Stimulated activated CD4-positive, alpha-beta T cell treated with anti-CD3 and anti-CD28 coated beads, Interleukin-1b, Interleukin-23, amount 100 ng/mL, for 1 hour (primary cell): ENCODE results near the gene RPL18.
A peak's percentile ranks its signal among the peaks of the same experiment; 100 is the strongest.

Experiments used
- DNase-seq, 2 donors: peaks; one replicate each; pipeline ENCODE4 v3.0.0-alpha.2; 2020; ENCODE audit warnings: low read depth in 2 of 2

Gene RPL18

DNA sequence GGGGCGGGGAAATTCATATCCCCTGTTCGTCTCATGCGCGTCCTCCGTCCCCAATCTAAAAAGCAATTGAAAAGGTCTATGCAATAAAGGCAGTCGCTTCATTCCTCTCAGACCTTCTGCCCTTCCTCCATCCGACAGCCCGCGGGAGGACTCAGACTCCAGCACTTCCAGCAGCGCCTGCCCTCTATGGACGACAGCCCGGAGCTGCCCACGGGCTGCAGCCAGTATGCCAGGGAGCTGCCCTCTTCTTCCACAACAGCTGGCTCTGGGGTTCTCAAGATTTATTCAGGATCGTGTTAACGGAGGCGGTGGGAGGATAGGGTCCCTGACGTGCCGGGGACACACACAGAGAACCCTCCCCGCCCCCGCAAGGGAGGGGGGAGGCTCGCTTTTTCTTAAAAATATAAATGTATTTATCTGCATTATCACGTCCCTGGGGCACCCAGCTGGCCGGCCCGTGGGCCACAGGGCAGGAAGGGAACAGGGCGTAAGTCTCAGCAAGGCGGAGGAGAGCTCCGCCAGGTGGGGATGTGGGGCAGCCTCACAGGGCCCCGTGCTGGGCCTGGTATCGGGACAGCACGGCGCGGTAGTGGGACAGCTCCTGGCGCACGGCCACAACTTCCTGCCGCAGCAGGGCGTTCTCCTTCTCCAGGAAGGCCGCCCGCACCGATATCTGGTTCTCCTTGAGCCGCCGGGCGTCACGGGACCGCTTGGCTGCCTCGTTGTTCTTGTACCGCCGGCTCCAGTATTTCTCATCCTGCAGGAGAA lies 11.5 kb upstream of the RPL18 start:
- no peak for DNase-seq

DNA sequence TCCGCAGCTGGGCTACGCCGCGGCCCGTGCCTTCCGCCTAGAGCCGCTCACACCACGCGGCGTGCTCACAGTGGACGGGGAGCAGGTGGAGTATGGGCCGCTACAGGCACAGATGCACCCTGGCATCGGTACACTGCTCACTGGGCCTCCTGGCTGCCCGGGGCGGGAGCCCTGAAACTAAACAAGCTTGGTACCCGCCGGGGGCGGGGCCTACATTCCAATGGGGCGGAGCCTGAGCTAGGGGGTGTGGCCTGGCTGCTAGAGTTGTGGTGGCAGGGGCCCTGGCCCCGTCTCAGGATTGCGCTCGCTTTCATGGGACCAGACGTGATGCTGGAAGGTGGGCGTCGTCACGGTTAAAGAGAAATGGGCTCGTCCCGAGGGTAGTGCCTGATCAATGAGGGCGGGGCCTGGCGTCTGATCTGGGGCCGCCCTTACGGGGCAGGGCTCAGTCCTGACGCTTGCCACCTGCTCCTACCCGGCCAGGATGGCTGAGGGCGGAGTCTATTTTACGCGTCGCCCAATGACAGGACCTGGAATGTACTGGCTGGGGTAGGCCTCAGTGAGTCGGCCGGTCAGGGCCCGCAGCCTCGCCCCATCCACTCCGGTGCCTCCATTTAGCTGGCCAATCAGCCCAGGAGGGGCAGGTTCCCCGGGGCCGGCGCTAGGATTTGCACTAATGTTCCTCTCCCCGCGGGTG lies 10.8 kb upstream of the RPL18 start:
- DNase-seq, result no peak

DNA sequence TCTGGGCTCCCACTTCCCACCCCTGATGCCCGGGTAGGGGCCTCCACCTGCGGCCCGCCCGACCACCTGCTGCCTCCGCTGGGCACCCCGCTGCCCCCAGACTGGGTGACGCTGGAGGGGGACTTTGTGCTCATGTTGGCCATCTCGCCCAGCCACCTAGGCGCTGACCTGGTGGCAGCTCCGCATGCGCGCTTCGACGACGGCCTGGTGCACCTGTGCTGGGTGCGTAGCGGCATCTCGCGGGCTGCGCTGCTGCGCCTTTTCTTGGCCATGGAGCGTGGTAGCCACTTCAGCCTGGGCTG lies 10.3 kb upstream of the RPL18 start:
- DNase-seq, result no peak

DNA sequence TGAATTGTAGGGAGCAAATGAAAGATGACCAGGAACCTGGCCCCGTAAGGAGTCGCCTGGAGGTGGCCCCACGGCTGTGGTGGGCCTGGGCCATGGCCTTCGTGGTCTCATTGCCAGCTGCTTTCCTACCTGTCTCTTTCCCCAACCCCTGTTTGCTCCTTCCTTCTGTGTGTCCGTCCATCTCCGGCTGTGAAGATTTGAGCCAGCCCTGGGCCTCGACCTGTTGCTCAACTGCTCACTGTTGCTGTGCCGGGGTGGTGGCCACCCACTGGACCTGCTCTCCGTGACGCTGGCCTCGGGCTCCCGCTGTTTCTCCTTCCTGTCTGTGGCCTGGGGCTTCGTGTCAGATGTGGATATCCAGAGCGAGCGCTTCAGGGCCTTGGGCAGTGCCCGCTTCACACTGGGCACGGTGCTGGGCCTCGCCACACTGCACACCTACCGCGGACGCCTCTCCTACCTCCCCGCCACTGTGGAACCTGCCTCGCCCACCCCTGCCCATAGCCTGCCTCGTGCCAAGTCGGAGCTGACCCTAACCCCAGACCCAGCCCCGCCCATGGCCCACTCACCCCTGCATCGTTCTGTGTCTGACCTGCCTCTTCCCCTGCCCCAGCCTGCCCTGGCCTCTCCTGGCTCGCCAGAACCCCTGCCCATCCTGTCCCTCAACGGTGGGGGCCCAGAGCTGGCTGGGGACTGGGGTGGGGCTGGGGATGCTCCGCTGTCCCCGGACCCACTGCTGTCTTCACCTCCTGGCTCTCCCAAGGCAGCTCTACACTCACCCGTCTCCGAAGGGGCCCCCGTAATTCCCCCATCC lies 9.7 kb upstream of the RPL18 start:
- no peak for DNase-seq

DNA sequence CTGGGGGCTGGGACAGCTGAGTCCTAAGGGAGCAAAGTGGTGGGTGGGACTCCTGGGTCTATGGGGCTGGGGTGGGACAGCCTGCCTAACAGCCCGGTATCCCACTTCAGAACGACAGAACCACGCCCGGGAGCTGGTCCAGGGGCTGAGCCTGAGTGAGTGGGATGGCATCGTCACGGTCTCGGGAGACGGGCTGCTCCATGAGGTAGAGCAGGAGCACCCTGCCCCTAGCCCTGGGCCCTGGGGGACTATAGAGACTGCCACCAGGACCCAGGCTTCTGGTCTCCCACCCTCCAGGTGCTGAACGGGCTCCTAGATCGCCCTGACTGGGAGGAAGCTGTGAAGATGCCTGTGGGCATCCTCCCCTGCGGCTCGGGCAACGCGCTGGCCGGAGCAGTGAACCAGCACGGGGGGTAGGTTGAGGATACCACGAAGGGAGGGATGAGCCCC lies 8.9 kb upstream of the RPL18 start:
- no peak for DNase-seq

DNA sequence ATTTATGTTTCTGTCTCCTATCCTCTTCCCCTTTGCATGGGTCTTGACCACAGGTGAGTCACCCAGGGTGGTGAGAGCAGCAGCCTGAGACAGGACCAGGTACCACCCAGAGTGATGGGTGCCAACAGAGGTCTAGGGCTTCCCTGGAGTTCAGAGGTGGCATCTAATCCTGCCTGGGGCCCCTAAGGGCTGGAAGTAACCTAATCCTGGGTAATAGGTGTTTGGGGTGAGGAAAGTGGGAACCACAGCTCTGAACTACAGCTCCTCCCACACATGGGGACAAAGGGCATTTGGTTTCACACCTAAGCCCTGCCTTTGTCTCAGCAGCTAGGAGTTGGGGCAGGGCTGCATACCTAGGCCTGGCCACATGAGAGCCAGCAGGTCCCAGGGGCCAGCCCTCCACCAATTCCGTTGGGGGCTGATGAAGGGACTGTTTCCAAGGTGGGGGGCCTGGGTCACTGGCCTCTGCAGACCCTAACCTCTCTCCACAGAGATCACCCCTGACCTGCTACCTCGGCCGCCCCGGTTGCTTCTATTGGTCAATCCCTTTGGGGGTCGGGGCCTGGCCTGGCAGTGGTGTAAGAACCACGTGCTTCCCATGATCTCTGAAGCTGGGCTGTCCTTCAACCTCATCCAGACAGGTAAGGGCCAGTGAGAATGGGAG lies 8.4 kb upstream of the RPL18 start:
- DNase-seq, result no peak

DNA sequence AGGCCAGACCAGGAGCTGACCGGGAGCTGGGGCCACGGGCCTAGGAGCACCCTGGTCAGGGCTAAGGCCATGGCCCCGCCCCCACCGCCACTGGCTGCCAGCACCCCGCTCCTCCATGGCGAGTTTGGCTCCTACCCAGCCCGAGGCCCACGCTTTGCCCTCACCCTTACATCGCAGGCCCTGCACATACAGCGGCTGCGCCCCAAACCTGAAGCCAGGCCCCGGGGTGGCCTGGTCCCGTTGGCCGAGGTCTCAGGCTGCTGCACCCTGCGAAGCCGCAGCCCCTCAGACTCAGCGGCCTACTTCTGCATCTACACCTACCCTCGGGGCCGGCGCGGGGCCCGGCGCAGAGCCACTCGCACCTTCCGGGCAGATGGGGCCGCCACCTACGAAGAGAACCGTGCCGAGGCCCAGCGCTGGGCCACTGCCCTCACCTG lies 6.9 kb upstream of the RPL18 start:
- no peak for DNase-seq

DNA sequence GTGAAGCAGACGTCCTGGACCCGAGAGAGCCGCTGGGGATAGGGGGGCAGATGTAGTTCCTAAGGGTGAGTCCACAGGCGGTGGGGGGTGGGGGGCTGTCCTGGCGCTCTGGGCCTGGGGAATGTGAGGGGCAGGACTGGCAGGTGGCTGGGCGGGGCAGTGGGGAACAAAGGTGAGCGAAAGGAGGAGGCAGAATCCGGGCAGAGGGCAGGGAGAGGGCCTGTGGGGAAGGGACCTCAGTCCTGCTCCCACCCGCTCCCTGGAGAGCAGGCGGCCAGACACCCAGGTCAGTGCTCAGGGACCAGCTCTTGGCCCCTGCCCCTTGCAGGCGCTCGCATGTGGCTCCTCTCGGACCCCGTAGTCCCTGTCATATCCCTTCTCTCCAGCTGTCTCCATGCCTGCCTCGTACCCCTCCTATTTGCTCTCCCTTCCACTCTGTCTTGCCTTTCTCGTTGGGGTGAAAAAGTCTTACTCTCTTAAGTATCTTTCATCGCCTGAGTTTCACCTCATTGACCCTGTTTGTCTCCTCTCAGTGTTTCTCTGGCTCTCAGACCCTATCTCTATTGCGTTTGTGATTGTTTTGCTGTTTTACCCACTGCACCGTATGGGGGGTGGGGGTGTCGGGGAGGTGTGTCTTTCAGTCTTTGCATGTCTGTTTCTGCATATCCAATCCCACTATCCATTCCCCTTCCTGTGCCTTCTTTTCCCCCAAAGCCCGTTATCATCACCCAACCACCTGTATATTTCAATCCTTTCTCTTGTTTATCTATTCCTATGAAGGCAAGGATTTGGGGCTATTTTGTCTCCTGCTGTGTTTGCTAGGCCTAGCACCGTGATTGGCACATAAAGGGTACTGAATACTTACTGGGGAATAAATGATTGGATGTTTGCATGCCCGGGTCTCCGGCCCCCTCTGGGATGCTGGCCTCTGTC lies 6.1 kb upstream of the RPL18 start:
- no peak for DNase-seq

DNA sequence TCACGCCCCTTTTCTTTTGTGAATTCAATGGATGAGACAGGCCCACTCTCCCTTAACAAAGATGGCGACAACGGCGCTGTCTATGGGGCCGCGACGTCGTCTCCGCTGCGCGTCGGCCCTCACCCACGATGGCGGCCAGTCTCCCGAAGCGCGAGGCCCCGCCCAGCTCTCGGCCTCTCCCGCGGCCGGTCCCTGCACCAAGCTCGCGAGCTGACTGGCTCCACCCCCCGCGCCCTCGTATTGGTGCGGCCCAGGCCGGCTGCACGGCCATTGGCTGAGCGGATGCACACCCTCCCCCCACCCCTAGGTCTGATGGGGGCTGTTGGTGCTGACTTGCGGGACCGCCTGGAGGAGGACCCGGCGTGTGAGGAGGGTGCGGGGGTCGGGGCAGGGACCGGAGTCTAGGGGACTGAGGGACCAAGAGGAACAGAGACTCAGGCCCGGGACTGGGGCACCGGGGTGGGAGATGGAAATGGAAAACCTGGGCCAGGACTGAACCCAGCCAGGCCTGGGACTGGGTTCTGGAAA lies 5.2 kb upstream of the RPL18 start:
- DNase-seq, result peak; percentile 89 to 94

DNA sequence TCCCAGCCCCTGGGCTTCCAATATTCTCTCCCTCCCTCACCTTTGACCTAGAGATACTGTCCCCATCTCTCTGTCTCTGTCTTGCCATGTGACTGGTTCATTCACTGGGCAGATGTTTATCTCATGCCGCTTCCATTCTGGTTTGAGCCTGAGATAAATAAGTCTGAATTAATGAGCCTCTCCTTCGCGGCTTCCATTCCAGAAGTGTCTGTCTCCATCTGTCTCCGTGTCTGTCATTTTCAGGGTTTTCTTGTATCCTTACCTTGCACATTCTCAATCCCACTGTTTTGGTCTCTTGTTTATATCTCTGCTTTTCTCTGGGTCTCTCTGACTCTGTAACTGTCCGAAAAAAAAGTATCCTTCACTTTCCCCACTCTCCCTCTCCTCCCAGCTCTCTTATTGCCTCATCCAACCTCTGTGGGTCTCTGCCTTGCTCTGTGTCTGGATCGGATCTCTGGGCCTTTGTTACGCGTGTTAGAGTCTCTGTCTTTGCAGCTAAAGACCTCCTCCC lies 4.6 kb upstream of the RPL18 start:
- DNase-seq, result no peak

DNA sequence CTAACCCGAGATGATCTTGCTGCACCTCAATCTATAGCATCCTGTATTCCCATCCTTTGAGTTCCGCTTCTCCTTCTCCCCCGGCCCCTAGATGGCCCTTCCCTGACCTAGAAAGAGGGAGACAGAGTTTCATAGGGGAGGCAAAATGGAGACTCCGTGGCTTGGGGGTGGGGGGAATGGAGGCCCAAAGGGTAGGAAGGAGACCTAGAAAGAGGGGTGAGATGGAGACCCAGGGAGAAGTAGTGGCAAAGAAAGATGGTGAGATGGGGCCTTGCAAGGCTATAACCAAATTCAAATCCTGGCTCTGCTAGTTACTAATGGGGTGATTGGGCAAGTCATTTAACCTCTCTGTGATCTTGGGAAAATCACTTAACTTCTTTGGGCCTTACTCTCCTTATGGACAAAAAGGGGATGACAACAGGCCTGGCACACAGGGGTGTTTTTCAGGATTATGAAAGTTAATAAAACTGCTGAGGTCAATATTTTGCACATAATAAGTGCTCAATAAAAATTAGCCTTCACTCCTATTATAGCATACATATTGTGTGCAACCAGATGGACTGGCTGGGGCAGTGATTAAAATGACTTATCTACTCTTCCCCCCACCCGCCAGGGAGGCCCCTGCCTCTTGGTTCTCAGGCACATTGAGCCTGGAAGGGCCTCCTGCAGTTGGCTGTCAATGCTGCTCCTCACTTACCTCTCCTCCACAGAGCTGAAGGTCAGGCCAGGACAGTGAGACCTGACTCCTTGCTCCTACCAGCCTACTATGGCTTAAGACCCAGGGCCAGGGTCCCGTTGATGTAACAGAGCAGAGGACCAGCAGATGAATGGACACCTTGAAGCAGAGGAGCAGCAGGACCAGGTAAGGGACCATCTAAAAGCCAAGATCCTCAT lies 961 bp upstream of the RPL18 start:
- DNase-seq, result no peak

DNA sequence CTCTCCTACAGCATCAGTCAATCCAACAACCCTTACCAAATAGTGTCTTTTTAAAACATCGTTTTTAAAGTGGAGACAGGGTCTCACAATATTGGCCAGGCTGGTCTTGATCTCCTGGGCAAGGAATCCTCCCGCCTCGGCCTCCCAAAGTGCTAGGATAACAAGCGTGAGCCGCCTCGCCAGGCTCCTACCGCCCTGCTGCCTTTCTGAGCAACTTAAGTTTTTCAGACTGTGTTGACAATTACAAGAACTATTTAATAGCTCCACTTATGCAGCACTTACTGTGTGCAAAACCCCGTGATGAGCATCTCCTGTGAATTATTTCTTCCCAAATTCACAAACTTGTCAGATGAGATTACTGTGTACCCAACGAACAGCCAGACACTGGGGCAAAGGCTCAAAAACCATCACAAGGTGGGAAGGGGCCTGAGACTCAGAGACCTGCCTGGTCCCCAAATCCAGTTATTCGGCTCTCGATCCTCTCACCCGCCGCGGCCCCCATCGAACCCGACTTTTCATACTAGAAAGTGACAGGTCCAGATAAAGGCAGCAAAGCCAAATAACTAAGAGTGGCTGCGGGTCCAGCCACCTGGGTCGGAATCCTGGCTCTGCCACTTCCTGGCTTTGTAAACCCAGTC lies 581 bp downstream of the RPL18 start:
- no peak for DNase-seq

DNA sequence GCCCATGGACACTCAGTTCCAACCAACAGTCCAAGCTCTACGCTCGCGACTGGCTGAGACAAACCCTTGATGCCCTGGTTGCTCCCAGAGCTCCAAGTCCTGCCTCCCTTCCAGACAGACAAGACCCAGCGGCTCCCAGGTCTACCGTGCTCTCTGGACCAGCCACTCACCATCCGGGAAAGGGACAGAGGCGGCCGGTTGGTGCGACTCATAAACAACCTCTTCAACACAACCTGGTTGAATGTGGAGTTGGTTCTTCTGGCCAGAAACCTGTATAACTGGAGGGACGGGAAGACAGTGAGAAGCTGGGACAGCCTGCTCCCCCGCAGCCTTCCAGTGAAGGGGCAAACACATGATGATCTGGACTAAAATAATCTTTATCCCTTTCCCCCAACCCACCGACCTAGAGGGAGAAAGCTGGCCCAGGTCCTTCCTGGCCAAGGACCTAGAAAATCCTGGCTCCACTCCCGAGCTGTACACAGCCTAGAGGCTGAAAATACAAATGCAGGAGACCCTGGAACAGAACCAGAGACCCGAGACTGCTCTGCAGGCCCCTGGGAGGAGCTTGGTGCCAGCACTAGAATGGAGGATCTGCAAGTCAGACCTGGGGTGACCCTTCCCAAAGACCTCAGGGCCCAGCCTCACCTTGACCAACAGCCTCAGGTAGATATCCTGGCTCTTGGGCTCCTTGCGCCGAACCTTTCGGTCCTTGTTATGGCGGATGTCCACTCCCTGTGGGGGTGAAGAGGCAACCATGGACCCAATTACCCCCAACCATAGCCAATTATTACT lies 1.6 kb downstream of the RPL18 start:
- DNase-seq, result no peak

DNA sequence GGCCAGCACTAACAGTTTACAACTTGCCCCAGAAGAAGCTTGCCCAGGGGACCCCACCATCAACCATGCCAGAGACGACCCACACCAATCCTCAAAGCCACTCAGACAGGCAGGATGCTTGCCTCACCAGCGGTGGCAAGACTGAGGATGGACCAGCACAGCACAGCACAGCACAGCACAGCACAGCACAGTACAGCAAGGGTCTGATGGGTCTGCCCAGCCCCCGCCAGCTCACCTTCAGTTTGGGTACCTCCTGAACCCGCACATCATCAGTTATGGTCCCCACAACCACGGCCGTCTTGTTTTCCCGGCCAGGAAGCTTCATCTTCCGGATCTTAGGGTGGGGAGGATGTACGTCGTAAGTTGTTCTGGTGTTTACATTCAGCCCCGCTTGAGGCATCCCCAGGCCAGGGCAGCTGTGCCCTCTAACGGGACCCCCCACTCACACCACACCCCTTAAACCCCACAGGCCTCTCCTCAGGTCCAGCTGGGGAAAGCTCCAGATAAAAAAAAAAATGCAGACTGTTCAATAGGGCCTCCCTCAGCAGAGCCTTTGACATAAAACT lies 2.4 kb downstream of the RPL18 start:
- DNase-seq, result no peak

DNA sequence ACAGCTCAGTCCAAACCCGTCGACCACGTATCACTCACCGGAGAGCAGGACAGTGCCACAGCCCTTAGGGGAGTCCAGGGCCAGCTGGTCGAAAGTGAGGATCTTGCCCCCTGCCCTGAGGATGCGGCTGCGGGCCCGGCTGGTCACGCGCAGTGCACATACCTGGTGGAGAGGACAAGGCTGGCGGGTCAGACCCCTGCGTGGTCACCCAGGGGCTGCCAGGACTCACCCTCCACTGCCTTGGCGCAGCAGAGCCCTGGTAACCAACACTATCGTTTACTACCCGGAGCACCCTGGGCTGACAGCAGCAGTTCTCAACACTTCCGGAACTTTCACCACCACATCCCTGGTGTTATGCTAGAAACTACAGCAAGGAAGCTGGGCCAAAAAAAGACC lies 2.9 kb downstream of the RPL18 start:
- DNase-seq, result no peak

DNA sequence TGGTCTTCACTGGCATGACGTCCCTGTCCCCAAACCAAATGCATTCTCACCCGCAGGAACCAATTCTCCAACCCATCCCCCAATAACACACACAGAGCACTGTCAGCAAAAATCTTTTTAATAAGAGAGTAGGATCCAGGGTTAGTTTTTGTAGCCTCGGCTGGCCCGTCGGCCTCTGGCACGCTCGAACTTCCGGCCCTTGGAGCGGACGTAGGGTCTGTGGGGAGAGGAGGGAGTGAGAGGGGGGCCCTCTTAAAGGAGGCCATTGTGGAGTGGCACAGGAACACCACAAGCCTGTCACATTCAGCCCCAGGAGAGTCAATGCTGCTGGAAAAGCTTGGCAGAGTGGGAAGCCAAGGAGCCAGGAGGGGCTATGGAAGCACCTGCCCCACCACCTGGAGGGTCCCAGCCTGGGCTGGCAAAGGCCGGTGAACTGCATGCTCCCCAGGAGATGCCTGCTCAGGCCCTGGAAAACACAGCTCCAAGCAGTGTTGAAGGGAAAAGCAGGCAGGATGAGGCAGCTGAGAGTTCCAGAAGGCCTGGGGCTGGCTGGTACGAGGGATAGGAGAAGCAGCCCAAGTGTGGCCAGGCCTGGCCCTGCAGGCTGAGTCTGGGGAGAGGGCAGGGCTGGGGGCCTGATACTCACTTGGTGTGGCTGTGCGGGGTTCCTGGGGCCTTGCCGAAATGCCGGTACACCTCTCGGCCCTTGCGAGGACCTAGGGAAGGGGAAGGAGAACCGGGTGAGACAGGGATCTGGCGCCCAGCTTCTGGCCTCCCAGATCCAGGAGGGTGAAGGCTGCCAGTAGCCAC lies 3.5 kb downstream of the RPL18 start:
- DNase-seq, result no peak
